Psoas muscle (tissue), 8 donors: ENCODE data around the gene S100G. TPM values are rescaled to one million over a fixed set of nuclear protein-coding genes. Genes with fewer than 3 reads are reported as not detected.
"Not testable (repeated sequence)": the region's sequence is repeated elsewhere in the genome, so short reads cannot be mapped to it uniquely, and the experiment has no call there.

Experiments used
- ATAC-seq, 4 donors: fragments of 200-7000 bp; cut with Tn5 transposase; one replicate each; pipeline ENCODE4 v1.9.1; 2020; ENCODE audit warnings: moderate library complexity in 3 of 4, mild to moderate bottlenecking in 2 of 4
- DNase-seq, 2 donors: peaks; one replicate each; pipeline ENCODE4 v3.0.0-alpha.2; 2020
- H3K27ac ChIP-seq: fragments of 200-600 bp; one replicate; pipeline ENCODE4 v1.8.0; 2022
- H3K27me3 ChIP-seq, 3 donors: fragments of 200-600 bp in 1 of 3; one replicate each; pipeline versions ENCODE4 v1.6.1 to v1.8.0; 2013 to 2022; ENCODE audit warnings: low read length in 2 of 3, mild to moderate bottlenecking in 2 of 3, moderate library complexity in 1 of 3; ENCODE audit not compliant: insufficient read depth in 3 of 3
- H3K36me3 ChIP-seq, 2 donors: fragments of 200-600 bp in 1 of 2; one replicate each; pipeline versions ENCODE4 v1.6.1 to v1.8.0; 2013 to 2022; ENCODE audit warnings: low read depth in 1 of 2, mild to moderate bottlenecking in 1 of 2, moderate library complexity in 1 of 2; ENCODE audit not compliant: insufficient read depth in 1 of 2
- H3K4me1 ChIP-seq: fragments of 200-600 bp; one replicate; pipeline ENCODE4 v1.8.0; 2022
- H3K4me3 ChIP-seq: fragments of 200-600 bp; one replicate; pipeline ENCODE4 v1.8.0; 2022; ENCODE audit warnings: mild to moderate bottlenecking
- H3K9me3 ChIP-seq: fragments of 200-600 bp; one replicate; pipeline ENCODE4 v1.8.0; 2022
- CTCF ChIP-seq: fragments of 200-600 bp; IDR thresholded peaks from one replicate; pipeline ENCODE4 v1.8.0; 2022; ENCODE audit warnings: antibody characterized with exemption
- WGBS, 3 donors: extraction: QIAGEN DNeasy Blood & Tissue Kit; methylation state at CpG; one replicate each; pipeline versions ENCODE4 v1.1.6 to v1.1.7; 2013; 5-methylcytosine and 5-hydroxymethylcytosine counted together
- intact Hi-C, 2 donors: fragments of 100-400 bp; cut with DNase I; formaldehyde crosslinking; loops; one replicate each; pipeline versions ENCODE4 v1.11.0 to v1.14.2; 2022
- long read RNA-seq, 2 donors: library from polyadenylated mRNA; unstranded; transcript quantifications; one replicate each; pipeline ENCODE4 v2.0.0, GENCODE V29; 2021
- polyA plus RNA-seq, 3 donors: library from polyadenylated mRNA; stranded (reverse); fragments of 200-250 nt; gene quantifications; one replicate each; pipeline ENCODE4 v1.2.3, GENCODE V29; 2013
- total RNA-seq, 4 donors: library from RNA; stranded (reverse); fragmentation: NEBNext Ultra II Directional in 2 of 4; extraction: Animal tissue kit (Norgen Biotek cat#: 25700) in 2 of 4; gene quantifications; one replicate each; pipeline versions ENCODE4 v1.2.1 to v1.2.4, GENCODE V29; 2021 to 2023
- donor health status: healthy with polysubstance abuse.
- donor health status: DM: no; HTN: no; CAD: no; lungs with moderate emphysema.
- donor health status: Bipolar disorder and iron deficiency.
- donor health status: healthy.
- donor health status: DM: yes; HTN: yes; CAD: no.
- donor health status: DM: no; HTN: no; CAD: no.
- donor health status: DM: no; HTN: no; CAD: no.
- donor health status: DM: yes; HTN: yes; CAD: no.

Gene S100G
- not detected for total RNA-seq
- polyA plus RNA-seq = under 1 TPM in 1 of 3 donors, not detected in 2; 0.23 TPM
- long read RNA-seq, donor 1 = 0 reads
- long read RNA-seq, donor 2 = 0 reads

GRCh38 chrX:16649858-16650257, at the start of gene S100G:
Gene S100G, plus strand, starts transcription at chrX:16650158. Its CDS starts 849 bp downstream, at chrX:16651007.
- H3K27ac ChIP-seq = no peak within 1 kb of the TSS
- ATAC-seq (no peak), DNase-seq (no peak)
- intact Hi-C loops = loop anchor here in 1 of 2 donors (5.0 kb wide), 1 partner anchor 898 kb away; no protein-coding TSS in a partner anchor
- peaks cover 0 to 10% (median 0%) of the 10 kb centered on the region in 3 donors for H3K27me3 ChIP-seq
- no peaks in the 10 kb centered on the region for H3K9me3 ChIP-seq
- no peaks in the 10 kb centered on the region for H3K36me3 ChIP-seq
- no peak within 1 kb of the TSS for H3K4me3 ChIP-seq
- WGBS, 3 donors = 86 to 93% (median 88%) methylated on average over 4 of the region's 4 CpGs
- no peaks in the 10 kb centered on the region for H3K4me1 ChIP-seq
- TF ChIP-seq CTCF = no peak

- Histone ChIP-seq H3K4me3 (no peak overlapping the region), H3K9me3 (no peaks in the 10 kb centered on the region), H3K4me1 (peaks cover 4% of the 10 kb centered on the region), H3K36me3 (no peaks in the 10 kb centered on the region), H3K27ac (peak overlapping the region; percentile 68), H3K27me3 (no peaks in the 10 kb centered on the region)
- intact Hi-C loops = no loop called here
- no peak for TF ChIP-seq CTCF
- WGBS, 3 donors = 26 to 51% (median 31%) methylated on average over 4 of the region's 4 CpGs
- ATAC-seq = peak; percentile 89 to 93 (median 92)
- peak; percentile 21 to 72 for DNase-seq
Observed at GRCh38 chrX:16601885-16602284, 48.1 kb upstream of the S100G start.

- 79 to 94% (median 81%) methylated on average over 4 to 6 of the region's 6 CpGs for WGBS, 3 donors
- H3K27me3 ChIP-seq, ATAC-seq, DNase-seq, intact Hi-C loops, H3K9me3 ChIP-seq, H3K4me3 ChIP-seq, H3K4me1 ChIP-seq, H3K36me3 ChIP-seq: not testable (repeated sequence)
- peak overlapping the region; percentile 62 for H3K27ac ChIP-seq
Observed at GRCh38 chrX:16603235-16603634, 46.7 kb upstream of the S100G start.

GRCh38 chrX:16603822-16604221, 46.1 kb upstream of the S100G start:
- WGBS, 3 donors = 65 to 75% (median 75%) methylated on average over 4 of the region's 4 CpGs
- Histone ChIP-seq H3K4me1 (peaks cover 4% of the 10 kb centered on the region), H3K36me3 (no peaks in the 10 kb centered on the region), H3K9me3 (no peaks in the 10 kb centered on the region), H3K27me3 (no peaks in the 10 kb centered on the region), H3K27ac (peak overlapping the region; percentile 62), H3K4me3 (no peak overlapping the region)
- ATAC-seq = no peak
- no peak for TF ChIP-seq CTCF
- DNase-seq = no peak
- intact Hi-C loops = no loop called here

GRCh38 chrX:16604337-16604736, 45.6 kb upstream of the S100G start:
- intact Hi-C loops = no loop called here
- TF ChIP-seq CTCF = no peak
- Histone ChIP-seq H3K9me3 (no peaks in the 10 kb centered on the region), H3K27me3 (no peaks in the 10 kb centered on the region), H3K27ac (peak overlapping the region; percentile 62), H3K4me1 (peaks cover 4% of the 10 kb centered on the region), H3K4me3 (no peak overlapping the region), H3K36me3 (no peaks in the 10 kb centered on the region)
- 42 to 52% (median 44%) methylated on average over 2 of the region's 2 CpGs for WGBS, 3 donors
- no peak for DNase-seq
- ATAC-seq = no peak
